Activated CD4-positive, alpha-beta T cell treated with anti-CD3 and anti-CD28 coated beads, Interleukin-2, amount 10 ng/mL, durations not matched to agents 7 days and 5 days (primary cell): ENCODE measurements around the gene TRIOBP. TPM values are rescaled to one million over a fixed set of nuclear protein-coding genes. Genes with fewer than 3 reads are reported as not detected.

ENCODE experiments used
- CTCF ChIA-PET: fragments of 350-600 bp; sonication (Branson Sonifier 250); formaldehyde crosslinking; loops from one replicate; lab custom pipeline; 2021; ENCODE audit warnings: antibody characterized with exemption; lab: Charles Lee
- POLR2A ChIA-PET: fragments of 350-600 bp; sonication (Branson Sonifier 250); formaldehyde crosslinking; loops from one replicate; lab custom pipeline; 2021; ENCODE audit warnings: antibody characterized with exemption; lab: Charles Lee
- DNase-seq: peaks from one replicate; pipeline ENCODE4 v3.0.0-alpha.2; 2020
- H3K27ac Mint-ChIP-seq: one replicate; pipeline ENCODE4 v1.8.0; 2021; ENCODE audit warnings: mild to moderate bottlenecking, moderate library complexity, mixed read lengths
- H3K27me3 Mint-ChIP-seq: one replicate; pipeline ENCODE4 v1.8.0; 2021; ENCODE audit warnings: mixed read lengths
- H3K36me3 Mint-ChIP-seq: one replicate; pipeline ENCODE4 v1.8.0; 2021; ENCODE audit warnings: low read depth, mixed read lengths
- H3K4me1 Mint-ChIP-seq: one replicate; pipeline ENCODE4 v1.8.0; 2021; ENCODE audit warnings: mixed read lengths
- H3K4me3 Mint-ChIP-seq: one replicate; pipeline ENCODE4 v1.8.0; 2021; ENCODE audit warnings: mild to moderate bottlenecking, moderate library complexity, mixed read lengths
- H3K9me3 Mint-ChIP-seq: one replicate; pipeline ENCODE4 v1.8.0; 2021; ENCODE audit warnings: mixed read lengths
- total RNA-seq, 2 experiments: library from RNA; stranded (reverse); gene quantifications; one replicate each; pipeline ENCODE4 v1.2.3, GENCODE V29; 2021

TRIOBP gene
- total RNA-seq, 2 experiments from 2014 or later: 44.1 to 53.5 TPM

GRCh38 chr22:37815593-37815992 lies 118.7 kb downstream of the TRIOBP start:
- POLR2A ChIA-PET: interaction anchor here (0.7 kb wide), 1 partner anchor 984 kb away, joined by 3 read pairs; no protein-coding TSS in a partner anchor
- Mint-ChIP-seq H3K4me3 (no peak overlapping the region), H3K27ac (no peak overlapping the region), H3K9me3 (no peaks in the 10 kb centered on the region), H3K27me3 (peaks cover 17% of the 10 kb centered on the region), H3K36me3 (peaks cover 1% of the 10 kb centered on the region), H3K4me1 (peaks cover 17% of the 10 kb centered on the region)
- no peak for DNase-seq
- CTCF ChIA-PET: interaction anchor here (1.5 to 5.4 kb wide), 3 partner anchors 13 to 116 kb away, joined by 3 to 43 read pairs (median 27); no protein-coding TSS in a partner anchor

- H3K27me3 Mint-ChIP-seq: peaks cover 21% of the 10 kb centered on the region
- ChIA-PET POLR2A (interaction anchor here (0.6 kb wide), 1 partner anchor 89 kb away, joined by 6 read pairs; the partner anchor contains the start of gene MICALL1), CTCF (interaction anchor here (0.8 to 5.4 kb wide), 9 partner anchors 9 to 178 kb away, joined by 3 to 59 read pairs (median 4); partner anchors contain the start of gene GCAT)
- no peaks in the 10 kb centered on the region for H3K9me3 Mint-ChIP-seq
- H3K36me3 Mint-ChIP-seq: peaks cover 1% of the 10 kb centered on the region
- H3K4me3 Mint-ChIP-seq: no peak overlapping the region
- H3K27ac Mint-ChIP-seq: no peak overlapping the region
- no peak for DNase-seq
- H3K4me1 Mint-ChIP-seq: peaks cover 17% of the 10 kb centered on the region
Measured at GRCh38 chr22:37816543-37817180, 119.8 kb downstream of the TRIOBP start.

GRCh38 chr22:37817705-37818408 lies 121.0 kb downstream of the TRIOBP start:
- Mint-ChIP-seq H3K4me1 (peaks cover 17% of the 10 kb centered on the region), H3K27ac (no peak overlapping the region), H3K36me3 (peaks cover 1% of the 10 kb centered on the region), H3K27me3 (peaks cover 31% of the 10 kb centered on the region), H3K9me3 (no peaks in the 10 kb centered on the region), H3K4me3 (no peak overlapping the region)
- ChIA-PET CTCF (interaction anchor here (0.5 to 5.4 kb wide), 26 partner anchors 8 to 726 kb away, joined by 3 to 59 read pairs (median 4); partner anchors contain the start of genes ANKRD54 and GCAT), POLR2A (no interaction called here)
- peak; percentile 78 for DNase-seq

- ChIA-PET POLR2A (no interaction called here), CTCF (interaction anchor here (0.6 to 5.4 kb wide), 19 partner anchors 10 to 212 kb away, joined by 3 to 59 read pairs (median 4); partner anchors contain the start of genes ANKRD54 and GCAT)
- Mint-ChIP-seq H3K4me1 (peaks cover 17% of the 10 kb centered on the region), H3K27me3 (peaks cover 37% of the 10 kb centered on the region), H3K36me3 (peaks cover 1% of the 10 kb centered on the region), H3K4me3 (no peak overlapping the region), H3K27ac (no peak overlapping the region), H3K9me3 (no peaks in the 10 kb centered on the region)
- peak; percentile 71 for DNase-seq
Measured at GRCh38 chr22:37818409-37819104, 121.7 kb downstream of the TRIOBP start.

- no peaks in the 10 kb centered on the region for H3K9me3 Mint-ChIP-seq
- ChIA-PET POLR2A (no interaction called here), CTCF (interaction anchor here (0.6 to 5.4 kb wide), 15 partner anchors 9 to 170 kb away, joined by 3 to 59 read pairs (median 4); partner anchors contain the start of genes ANKRD54 and GCAT)
- no peak overlapping the region for H3K4me3 Mint-ChIP-seq
- peaks cover 1% of the 10 kb centered on the region for H3K36me3 Mint-ChIP-seq
- no peak overlapping the region for H3K27ac Mint-ChIP-seq
- peaks cover 17% of the 10 kb centered on the region for H3K4me1 Mint-ChIP-seq
- peaks cover 38% of the 10 kb centered on the region for H3K27me3 Mint-ChIP-seq
- no peak for DNase-seq
Measured at GRCh38 chr22:37819105-37819433, 122.2 kb downstream of the TRIOBP start.

- Mint-ChIP-seq H3K9me3 (no peaks in the 10 kb centered on the region), H3K4me1 (peaks cover 20% of the 10 kb centered on the region), H3K4me3 (no peak overlapping the region), H3K27ac (no peak overlapping the region), H3K36me3 (peaks cover 1% of the 10 kb centered on the region), H3K27me3 (peaks cover 40% of the 10 kb centered on the region)
- DNase-seq: no peak
- CTCF ChIA-PET: interaction anchor here (1.6 to 4.1 kb wide), 3 partner anchors 12 to 15 kb away, joined by 3 to 59 read pairs (median 5); partner anchors contain the start of gene GCAT
- POLR2A ChIA-PET: interaction anchor here (0.6 kb wide), 2 partner anchors 39 to 66 kb away, joined by 3 to 5 read pairs; no protein-coding TSS in a partner anchor
Measured at GRCh38 chr22:37820350-37820749, 123.5 kb downstream of the TRIOBP start.

GRCh38 chr22:37822079-37822833 lies 125.4 kb downstream of the TRIOBP start:
- no peaks in the 10 kb centered on the region for H3K9me3 Mint-ChIP-seq
- DNase-seq: no peak
- no peak overlapping the region for H3K27ac Mint-ChIP-seq
- H3K4me3 Mint-ChIP-seq: no peak overlapping the region
- no peaks in the 10 kb centered on the region for H3K36me3 Mint-ChIP-seq
- CTCF ChIA-PET: interaction anchor here (1.1 kb wide), 1 partner anchor 15 kb away, joined by 3 read pairs; the partner anchor contains the start of gene GCAT
- H3K4me1 Mint-ChIP-seq: peaks cover 23% of the 10 kb centered on the region
- POLR2A ChIA-PET: no interaction called here
- H3K27me3 Mint-ChIP-seq: peaks cover 40% of the 10 kb centered on the region

- H3K4me1 Mint-ChIP-seq: peaks cover 15% of the 10 kb centered on the region
- CTCF ChIA-PET: interaction anchor here (1.0 to 2.5 kb wide), 4 partner anchors 16 to 272 kb away, joined by 3 to 7 read pairs (median 4); partner anchors contain the start of genes GCAT and MICALL1
- POLR2A ChIA-PET: no interaction called here
- peak within 1 kb of the TSS; percentile 41 for H3K27ac Mint-ChIP-seq
- DNase-seq: no peak
- no peaks in the 10 kb centered on the region for H3K9me3 Mint-ChIP-seq
- peaks cover 40% of the 10 kb centered on the region for H3K27me3 Mint-ChIP-seq
- H3K36me3 Mint-ChIP-seq: no peaks in the 10 kb centered on the region
- peak within 1 kb of the TSS; percentile 70 for H3K4me3 Mint-ChIP-seq
Measured at GRCh38 chr22:37823134-37823985, 126.5 kb downstream of the TRIOBP start, which contains the start of gene GALR3. Gene GALR3 (plus strand): TSS chr22:37823382. CDS start chr22:37823407, 25 bp downstream.

GRCh38 chr22:37824674-37825641 lies 128.1 kb downstream of the TRIOBP start:
- H3K4me1 Mint-ChIP-seq: peaks cover 8% of the 10 kb centered on the region
- DNase-seq: no peak
- ChIA-PET POLR2A (no interaction called here), CTCF (interaction anchor here (0.7 to 2.5 kb wide), 4 partner anchors 8 to 81 kb away, joined by 3 to 7 read pairs (median 4); partner anchors contain the start of gene MICALL1)
- H3K9me3 Mint-ChIP-seq: no peaks in the 10 kb centered on the region
- peak overlapping the region; percentile 72 for H3K27ac Mint-ChIP-seq
- H3K36me3 Mint-ChIP-seq: peaks cover 2% of the 10 kb centered on the region
- peak overlapping the region; percentile 70 for H3K4me3 Mint-ChIP-seq
- peaks cover 29% of the 10 kb centered on the region for H3K27me3 Mint-ChIP-seq
